AG04449 (cell line): Measurements from ENCODE around the gene ARHGAP26.
"Not testable (repeated sequence)": the region's sequence is repeated elsewhere in the genome, so short reads cannot be mapped to it uniquely, and the experiment has no call there.

Source experiments
- CTCF ChIA-PET: fragments of 350-600 bp; formaldehyde crosslinking; extraction: SDS; loops from one replicate; lab custom pipeline; 2021; ENCODE audit warnings: antibody characterized with exemption; lab: Yijun Ruan, JAX
- POLR2A ChIA-PET: fragments of 400-600, 350-600 bp; formaldehyde crosslinking; extraction: SDS; loops from one replicate; lab custom pipeline; 2020; ENCODE audit warnings: antibody characterized with exemption, inconsistent platforms; lab: Yijun Ruan, JAX
- DNase-seq: peaks from one replicate; pipeline ENCODE4 v3.0.0-alpha.2; 2010; ENCODE audit warnings: low read depth, low spot score
- H3K4me3 ChIP-seq: 2 replicates; pipeline ENCODE4 v1.5.1; 2011; ENCODE audit warnings: low read depth, mild to moderate bottlenecking, control low read depth, low read length
- TF ChIP-seq, protein P1 (sequence below): IDR thresholded peaks from one replicate; pipeline ENCODE4 v1.5.1; 2011; ENCODE audit warnings: mild to moderate bottlenecking, moderate library complexity, low read length, control low read depth, inconsistent platforms; ENCODE audit not compliant: insufficient read depth; ENCODE audit errors: missing control alignments

ARHGAP26 gene

DNA sequence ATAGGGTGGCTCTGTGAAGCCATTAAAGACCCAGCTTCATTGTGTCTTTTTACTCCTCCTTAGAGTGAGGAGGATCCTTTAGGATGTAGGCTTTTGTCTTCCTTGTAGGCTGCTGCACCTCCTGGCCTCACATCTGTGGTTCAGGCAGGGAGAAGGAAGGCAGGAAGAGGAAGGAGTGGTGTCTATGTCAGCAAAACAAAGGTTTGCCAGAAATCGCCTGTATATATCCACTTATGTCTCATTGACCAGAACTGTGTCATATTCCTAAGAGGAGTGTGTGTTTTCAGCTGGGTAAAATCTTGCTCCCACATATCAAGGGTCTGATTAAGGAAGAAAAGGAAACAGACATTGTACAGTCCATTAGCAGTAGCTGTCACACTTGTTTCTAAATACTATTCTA lies 213.8 kb downstream of the ARHGAP26 start:
- no peak overlapping the region for H3K4me3 ChIP-seq
- POLR2A ChIA-PET: interaction anchor here (0.9 kb wide), 1 partner anchor 18 kb away, joined by 3 read pairs; no protein-coding TSS in a partner anchor
- CTCF ChIA-PET: interaction anchor here (1.4 to 2.0 kb wide), 2 partner anchors 10 to 19 kb away, joined by 4 to 7 read pairs; no protein-coding TSS in a partner anchor
- no peak for DNase-seq
- TF ChIP-seq, protein P1, sequence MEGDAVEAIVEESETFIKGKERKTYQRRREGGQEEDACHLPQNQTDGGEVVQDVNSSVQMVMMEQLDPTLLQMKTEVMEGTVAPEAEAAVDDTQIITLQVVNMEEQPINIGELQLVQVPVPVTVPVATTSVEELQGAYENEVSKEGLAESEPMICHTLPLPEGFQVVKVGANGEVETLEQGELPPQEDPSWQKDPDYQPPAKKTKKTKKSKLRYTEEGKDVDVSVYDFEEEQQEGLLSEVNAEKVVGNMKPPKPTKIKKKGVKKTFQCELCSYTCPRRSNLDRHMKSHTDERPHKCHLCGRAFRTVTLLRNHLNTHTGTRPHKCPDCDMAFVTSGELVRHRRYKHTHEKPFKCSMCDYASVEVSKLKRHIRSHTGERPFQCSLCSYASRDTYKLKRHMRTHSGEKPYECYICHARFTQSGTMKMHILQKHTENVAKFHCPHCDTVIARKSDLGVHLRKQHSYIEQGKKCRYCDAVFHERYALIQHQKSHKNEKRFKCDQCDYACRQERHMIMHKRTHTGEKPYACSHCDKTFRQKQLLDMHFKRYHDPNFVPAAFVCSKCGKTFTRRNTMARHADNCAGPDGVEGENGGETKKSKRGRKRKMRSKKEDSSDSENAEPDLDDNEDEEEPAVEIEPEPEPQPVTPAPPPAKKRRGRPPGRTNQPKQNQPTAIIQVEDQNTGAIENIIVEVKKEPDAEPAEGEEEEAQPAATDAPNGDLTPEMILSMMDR: no peak

DNA sequence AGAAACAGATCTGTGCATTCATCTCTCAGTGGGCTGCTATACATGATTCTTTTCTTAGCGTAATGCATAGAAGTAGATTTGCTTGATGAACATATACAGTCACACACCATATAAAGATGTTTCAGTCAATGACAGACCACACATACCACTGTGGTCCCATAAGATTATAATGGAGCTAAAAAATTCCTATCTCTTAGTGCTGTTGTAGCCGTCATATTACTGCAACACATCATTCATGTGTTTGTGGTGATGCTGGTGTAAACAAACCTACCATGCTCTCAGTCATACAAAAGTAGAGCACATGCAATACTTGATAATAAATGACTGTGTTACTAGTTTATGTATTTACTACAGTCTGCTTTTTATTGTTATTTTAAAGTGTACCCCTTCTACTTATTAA lies 214.3 kb downstream of the ARHGAP26 start:
- no peak for DNase-seq
- POLR2A ChIA-PET: interaction anchor here (0.9 kb wide), 1 partner anchor 17 kb away, joined by 3 read pairs; no protein-coding TSS in a partner anchor
- CTCF ChIA-PET: interaction anchor here (1.0 to 2.0 kb wide), 3 partner anchors 10 to 18 kb away, joined by 4 to 7 read pairs (median 4); no protein-coding TSS in a partner anchor
- TF ChIP-seq, protein P1: no peak
- H3K4me3 ChIP-seq: no peak overlapping the region

DNA sequence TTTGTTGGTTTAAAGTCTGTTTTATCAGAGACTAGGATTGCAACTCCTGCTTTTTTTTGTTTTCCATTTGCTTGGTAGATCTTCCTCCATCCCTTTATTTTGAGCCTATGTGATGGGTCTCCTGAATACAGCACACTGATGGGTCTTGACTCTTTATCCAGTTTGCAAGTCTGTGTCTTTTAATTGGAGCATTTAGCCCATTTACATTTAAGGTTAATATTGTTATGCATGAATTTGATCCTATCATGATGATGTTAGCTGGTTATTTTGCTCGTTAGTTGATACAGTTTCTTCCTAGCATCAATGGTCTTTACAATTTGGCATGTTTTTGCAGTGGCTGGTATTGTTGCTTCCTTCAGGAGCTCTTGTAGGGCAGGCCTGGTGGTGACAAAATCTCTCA lies 219.1 kb downstream of the ARHGAP26 start:
- POLR2A ChIA-PET, H3K4me3 ChIP-seq, DNase-seq: not testable (repeated sequence)
- CTCF ChIA-PET: interaction anchor here (1.0 kb wide), 1 partner anchor 14 kb away, joined by 3 read pairs; no protein-coding TSS in a partner anchor

DNA sequence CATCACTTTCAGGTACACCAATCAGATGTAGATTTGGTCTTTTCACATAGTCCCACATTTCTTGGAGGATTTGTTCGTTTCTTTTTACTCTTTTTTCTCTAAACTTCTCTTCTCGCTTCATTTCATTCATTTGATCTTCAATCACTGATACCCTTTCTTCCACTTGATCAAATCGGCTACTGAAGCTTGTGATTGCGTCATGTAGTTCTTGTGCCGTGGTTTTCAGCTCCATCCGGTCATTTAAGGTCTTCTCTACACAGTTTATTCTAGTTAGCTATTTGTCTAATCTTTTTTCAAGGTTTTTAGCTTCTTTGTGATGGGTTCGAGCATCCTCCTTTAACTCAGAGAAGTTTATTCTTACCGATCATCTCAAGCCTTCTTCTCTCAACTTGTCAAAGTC lies 219.9 kb downstream of the ARHGAP26 start:
- POLR2A ChIA-PET, DNase-seq, H3K4me3 ChIP-seq: not testable (repeated sequence)
- CTCF ChIA-PET: interaction anchor here (1.0 kb wide), 1 partner anchor 13 kb away, joined by 3 read pairs; no protein-coding TSS in a partner anchor

DNA sequence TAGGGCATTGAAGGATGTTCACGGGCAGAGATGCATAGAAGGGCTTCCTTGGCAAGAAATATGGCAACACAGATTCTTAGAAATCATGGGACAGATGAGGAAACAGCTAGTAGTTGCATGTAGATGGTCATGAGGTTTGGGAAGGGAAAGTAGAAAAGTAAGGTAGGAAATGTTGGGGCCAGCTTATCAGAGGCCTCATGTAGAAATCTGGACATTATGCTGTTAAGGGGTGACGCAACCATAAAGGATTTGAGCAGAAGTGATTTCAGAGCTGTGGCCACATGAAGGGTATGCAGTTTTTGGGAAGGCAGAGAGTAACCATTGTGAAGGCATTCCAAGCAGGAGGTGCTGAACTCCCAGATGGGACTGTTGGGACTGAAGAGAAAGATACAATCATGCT lies 224.0 kb downstream of the ARHGAP26 start:
- no peak for DNase-seq
- no peak overlapping the region for H3K4me3 ChIP-seq
- TF ChIP-seq, protein P1: no peak
- CTCF ChIA-PET: interaction anchor here (1.0 to 1.9 kb wide), 2 partner anchors 9 to 281 kb away, joined by 3 to 4 read pairs; no protein-coding TSS in a partner anchor
- POLR2A ChIA-PET: no interaction called here

DNA sequence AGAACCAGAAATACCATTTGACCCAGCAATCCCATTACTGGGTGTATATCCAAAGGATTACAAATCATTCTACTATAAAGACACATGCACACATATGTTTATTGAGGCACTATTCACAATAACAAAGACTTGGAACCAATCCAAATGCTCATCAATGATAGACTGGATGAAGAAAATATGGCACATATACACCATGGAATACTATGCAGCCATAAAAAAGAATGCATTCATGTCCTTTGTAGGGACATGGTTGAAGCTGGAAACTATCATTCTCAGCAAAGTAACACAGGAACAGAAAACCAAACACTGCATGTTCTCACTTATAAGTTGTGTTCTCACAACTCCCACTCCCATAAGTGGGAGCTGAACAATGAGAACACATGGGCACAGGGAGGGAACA lies 225.4 kb downstream of the ARHGAP26 start:
- DNase-seq, H3K4me3 ChIP-seq, CTCF ChIA-PET, POLR2A ChIA-PET: not testable (repeated sequence)

DNA sequence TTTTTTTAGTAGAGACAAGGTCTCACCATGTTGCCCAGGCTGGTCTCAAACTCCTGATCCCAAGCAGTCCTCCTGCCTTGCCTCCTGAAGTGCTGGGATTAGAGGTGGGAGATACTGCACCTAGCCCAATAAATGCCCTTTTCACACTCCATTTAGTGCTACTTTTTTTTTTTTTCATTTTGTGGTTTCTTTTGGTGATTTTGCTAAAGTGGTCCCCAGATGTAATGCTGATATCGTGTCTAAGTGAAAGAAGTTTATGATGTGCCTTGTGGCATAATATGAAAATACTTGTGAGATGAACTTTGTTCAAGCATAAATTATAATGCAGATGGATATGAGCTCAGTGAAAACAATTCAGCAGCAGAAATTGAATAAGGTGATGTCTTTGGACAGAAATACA lies 227.4 kb downstream of the ARHGAP26 start:
- no peak overlapping the region for H3K4me3 ChIP-seq
- ChIA-PET POLR2A (no interaction called here), CTCF (interaction anchor here (0.6 to 1.3 kb wide), 3 partner anchors 22 to 103 kb away, joined by 3 read pairs; no protein-coding TSS in a partner anchor)
- no peak for DNase-seq
- TF ChIP-seq, protein P1: no peak
